MCF 10A (cell line): Measurements from ENCODE around the gene POM121L2. TPM values are rescaled to one million over a fixed set of nuclear protein-coding genes. Genes with fewer than 3 reads are reported as not detected.

ENCODE experiments used
- BruUV-seq: library from RNA; stranded (reverse); fragments of 400-500 nt; replicated peaks from 2 replicates; lab custom pipeline; 2021; lab: Mats Ljungman, UMichigan
- CTCF ChIA-PET: fragments of 300-600 bp; sonication (Branson Sonifier 250); formaldehyde crosslinking; extraction: SDS; loops from one replicate; lab custom pipeline; 2021; ENCODE audit warnings: antibody characterized with exemption, inconsistent platforms; lab: Yijun Ruan, JAX
- POLR2A ChIA-PET: fragments of 300-600, 350-650 bp; sonication (Branson Sonifier 250); formaldehyde crosslinking; extraction: SDS; loops from one replicate; lab custom pipeline; 2020; ENCODE audit warnings: antibody characterized with exemption, inconsistent platforms; lab: Yijun Ruan, JAX
- DNase-seq: peaks from one replicate; pipeline ENCODE4 v3.0.0-alpha.2; 2018; ENCODE audit not compliant: unreplicated experiment
- H3K27ac Mint-ChIP-seq: one replicate; pipeline ENCODE4 v1.8.0; 2022; ENCODE audit warnings: mild to moderate bottlenecking, low read depth, mixed read lengths; ENCODE audit not compliant: unreplicated experiment
- H3K27me3 Mint-ChIP-seq: one replicate; pipeline ENCODE4 v1.8.0; 2022; ENCODE audit warnings: mixed read lengths; ENCODE audit not compliant: insufficient read depth, unreplicated experiment
- H3K36me3 Mint-ChIP-seq: one replicate; pipeline ENCODE4 v1.8.0; 2022; ENCODE audit warnings: mild to moderate bottlenecking, moderate library complexity, mixed read lengths; ENCODE audit not compliant: insufficient read depth, unreplicated experiment
- H3K4me1 Mint-ChIP-seq: one replicate; pipeline ENCODE4 v1.8.0; 2022; ENCODE audit warnings: mixed read lengths; ENCODE audit not compliant: insufficient read depth, unreplicated experiment
- H3K4me3 Mint-ChIP-seq: one replicate; pipeline ENCODE4 v1.8.0; 2022; ENCODE audit warnings: mild to moderate bottlenecking, moderate library complexity, mixed read lengths; ENCODE audit not compliant: unreplicated experiment
- H3K9me3 Mint-ChIP-seq: one replicate; pipeline ENCODE4 v1.8.0; 2022; ENCODE audit warnings: mixed read lengths; ENCODE audit not compliant: unreplicated experiment
- CTCF ChIP-seq: fragments of 200-600 bp; IDR thresholded peaks from one replicate; pipeline ENCODE4 v1.8.0; 2022; ENCODE audit warnings: antibody characterized with exemption, mild to moderate bottlenecking; ENCODE audit not compliant: unreplicated experiment
- intact Hi-C: fragments of 100-400 bp; cut with micrococcal nuclease; formaldehyde crosslinking; loops from 2 replicates; pipeline ENCODE4 v1.14.1; 2022
- total RNA-seq: library from RNA; stranded (reverse); gene quantifications from 2 replicates; pipeline ENCODE4 v1.2.3, GENCODE V29; 2022

POM121L2 gene
- total RNA-seq, 1 experiment from 2014 or later = not detected

GRCh38 chr6:27281105-27281539 is 31.0 kb downstream of the POM121L2 start:
- BruUV-seq = no TSS peak
- CTCF ChIA-PET = interaction anchor here (0.7 kb wide), 1 partner anchor 62 kb away, joined by 4 read pairs; no protein-coding TSS in a partner anchor
- TF ChIP-seq CTCF = no peak
- no peak for DNase-seq
- H3K36me3 Mint-ChIP-seq = peaks cover 7% of the 10 kb centered on the region
- H3K4me3 Mint-ChIP-seq = peak overlapping the region; percentile 68
- H3K27ac Mint-ChIP-seq = peak overlapping the region; percentile 61
- no peaks in the 10 kb centered on the region for H3K27me3 Mint-ChIP-seq
- no peaks in the 10 kb centered on the region for H3K9me3 Mint-ChIP-seq
- no peaks in the 10 kb centered on the region for H3K4me1 Mint-ChIP-seq
- POLR2A ChIA-PET = interaction anchor here (0.9 to 1.0 kb wide), 3 partner anchors 9 to 66 kb away, joined by 3 read pairs; no protein-coding TSS in a partner anchor
- intact Hi-C loops = no loop called here

- CTCF ChIA-PET = interaction anchor here (1.2 kb wide), 1 partner anchor 92 kb away, joined by 5 read pairs; no protein-coding TSS in a partner anchor
- peak overlapping the region; percentile 68 for H3K4me3 Mint-ChIP-seq
- no peaks in the 10 kb centered on the region for H3K9me3 Mint-ChIP-seq
- no TSS peak for BruUV-seq
- H3K36me3 Mint-ChIP-seq = peaks cover 7% of the 10 kb centered on the region
- H3K27me3 Mint-ChIP-seq = no peaks in the 10 kb centered on the region
- peak; percentile 45 for DNase-seq
- intact Hi-C loops = no loop called here
- peak overlapping the region; percentile 61 for H3K27ac Mint-ChIP-seq
- TF ChIP-seq CTCF = no peak
- H3K4me1 Mint-ChIP-seq = no peaks in the 10 kb centered on the region
- POLR2A ChIA-PET = interaction anchor here (0.7 to 1.2 kb wide), 5 partner anchors 9 to 958 kb away, joined by 3 to 7 read pairs (median 3); no protein-coding TSS in a partner anchor
These were observed 31.5 kb downstream of the POM121L2 start for GRCh38 chr6:27280540-27281000.

GRCh38 chr6:27280064-27280539 is 32.0 kb downstream of the POM121L2 start:
- CTCF ChIA-PET = interaction anchor here (1.2 kb wide), 1 partner anchor 92 kb away, joined by 5 read pairs; no protein-coding TSS in a partner anchor
- Mint-ChIP-seq H3K27ac (peak overlapping the region; percentile 61), H3K27me3 (no peaks in the 10 kb centered on the region), H3K36me3 (peaks cover 7% of the 10 kb centered on the region), H3K4me3 (peak overlapping the region; percentile 68), H3K4me1 (no peaks in the 10 kb centered on the region), H3K9me3 (no peaks in the 10 kb centered on the region)
- no TSS peak for BruUV-seq
- POLR2A ChIA-PET = interaction anchor here (0.6 to 1.2 kb wide), 5 partner anchors 8 to 958 kb away, joined by 3 to 7 read pairs (median 3); no protein-coding TSS in a partner anchor
- DNase-seq = peak; percentile 62
- no peak for TF ChIP-seq CTCF
- intact Hi-C loops = no loop called here

- Mint-ChIP-seq H3K4me1 (no peaks in the 10 kb centered on the region), H3K4me3 (peak overlapping the region; percentile 68), H3K27ac (no peak overlapping the region), H3K36me3 (peaks cover 7% of the 10 kb centered on the region), H3K9me3 (no peaks in the 10 kb centered on the region), H3K27me3 (no peaks in the 10 kb centered on the region)
- DNase-seq = no peak
- ChIA-PET POLR2A (interaction anchor here (0.6 to 1.2 kb wide), 6 partner anchors 28 to 408 kb away, joined by 3 to 7 read pairs (median 4); no protein-coding TSS in a partner anchor), CTCF (interaction anchor here (0.6 to 1.2 kb wide), 4 partner anchors 26 to 434 kb away, joined by 3 to 5 read pairs (median 4); no protein-coding TSS in a partner anchor)
- no peak for TF ChIP-seq CTCF
- no TSS peak for BruUV-seq
- intact Hi-C loops = no loop called here
These were observed 32.5 kb downstream of the POM121L2 start for GRCh38 chr6:27279513-27280063.
